Liver (tissue), 9 donors: ENCODE data around the gene CD300LB. TPM values are rescaled to one million over a fixed set of nuclear protein-coding genes. Genes with fewer than 3 reads are reported as not detected.

Experiments
- DNase-seq: peaks from one replicate; pipeline ENCODE4 v3.0.0-alpha.2; 2017; ENCODE audit warnings: low spot score
- H3K27ac ChIP-seq, 2 donors: one replicate each; pipeline ENCODE4 v1.7.0; 2013; ENCODE audit warnings: inconsistent platforms in 2 of 2, low read length in 2 of 2, control low read depth in 1 of 2, low read depth in 1 of 2, mild to moderate bottlenecking in 1 of 2
- H3K27me3 ChIP-seq, 4 donors: one replicate each; pipeline versions ENCODE4 v1.6.1 to v1.7.0; 2013; ENCODE audit warnings: low read length in 3 of 4, inconsistent platforms in 1 of 4, mild to moderate bottlenecking in 1 of 4, moderate library complexity in 1 of 4; ENCODE audit not compliant: control insufficient read depth in 4 of 4, insufficient read depth in 4 of 4
- H3K36me3 ChIP-seq, 4 donors: one replicate each; pipeline versions ENCODE4 v1.6.1 to v1.7.0; 2013; ENCODE audit warnings: low read length in 3 of 4, mild to moderate bottlenecking in 3 of 4, low read depth in 1 of 4, moderate library complexity in 1 of 4; ENCODE audit not compliant: control insufficient read depth in 4 of 4, insufficient read depth in 3 of 4
- H3K4me1 ChIP-seq, 4 donors: one replicate each; pipeline versions ENCODE4 v1.6.1 to v1.7.0; 2013; ENCODE audit warnings: low read length in 3 of 4, mild to moderate bottlenecking in 3 of 4, moderate library complexity in 1 of 4; ENCODE audit not compliant: control insufficient read depth in 4 of 4, insufficient read depth in 4 of 4
- H3K4me3 ChIP-seq, 3 donors: one replicate each; pipeline versions ENCODE4 v1.6.1 to v1.7.0; 2013; ENCODE audit warnings: low read length in 3 of 3, control low read depth in 1 of 3, low read depth in 1 of 3, mild to moderate bottlenecking in 1 of 3
- H3K9ac ChIP-seq, 2 donors: one replicate each; pipeline ENCODE4 v1.7.0; 2013; ENCODE audit warnings: low read length in 2 of 2, mild to moderate bottlenecking in 2 of 2, moderate library complexity in 2 of 2, control low read depth in 1 of 2, low read depth in 1 of 2
- H3K9me3 ChIP-seq, 4 donors: one replicate each; pipeline versions ENCODE4 v1.6.1 to v1.7.0; 2013; ENCODE audit warnings: low read length in 3 of 4; ENCODE audit not compliant: control insufficient read depth in 4 of 4
- ATF3 ChIP-seq: IDR thresholded peaks from 2 replicates; pipeline ENCODE4 v1.6.1; 2016; ENCODE audit warnings: antibody characterized with exemption
- EGR1 ChIP-seq, 2 donors: IDR thresholded peaks; 2 replicates each; pipeline ENCODE4 v1.6.1; 2016 to 2018; ENCODE audit warnings: antibody characterized with exemption in 2 of 2, low read depth in 2 of 2
- FOXA1 ChIP-seq: IDR thresholded peaks from 2 replicates; pipeline ENCODE4 v1.6.1; 2016; ENCODE audit warnings: antibody characterized with exemption
- FOXA2 ChIP-seq: IDR thresholded peaks from 2 replicates; pipeline ENCODE4 v1.6.1; 2016; ENCODE audit warnings: antibody characterized with exemption
- GABPA ChIP-seq, 2 donors: IDR thresholded peaks in 1 of 2; conservative IDR thresholded peaks in 1 of 2; 2 replicates each; pipeline ENCODE4 v1.6.1; 2016; ENCODE audit warnings: antibody characterized with exemption in 2 of 2, mild to moderate bottlenecking in 1 of 2, moderate library complexity in 1 of 2
- HNF4A ChIP-seq, 2 donors: conservative IDR thresholded peaks; 2 replicates each; pipeline ENCODE4 v1.6.1; 2016; ENCODE audit warnings: antibody characterized with exemption in 2 of 2, mild to moderate bottlenecking in 2 of 2
- HNF4G ChIP-seq: IDR thresholded peaks from 2 replicates; pipeline ENCODE4 v1.6.1; 2016; ENCODE audit warnings: antibody characterized with exemption
- JUND ChIP-seq, 2 donors: IDR thresholded peaks; 2 replicates each; pipeline ENCODE4 v1.6.1; 2016; ENCODE audit warnings: antibody characterized with exemption in 2 of 2
- MAX ChIP-seq: IDR thresholded peaks from 2 replicates; pipeline ENCODE4 v1.6.1; 2016; ENCODE audit warnings: antibody characterized with exemption
- RAD21 ChIP-seq, 2 donors: IDR thresholded peaks; 2 replicates each; pipeline ENCODE4 v1.6.1; 2016; ENCODE audit warnings: antibody characterized with exemption in 2 of 2, mild to moderate bottlenecking in 2 of 2
- REST ChIP-seq: IDR thresholded peaks from 2 replicates; pipeline ENCODE4 v1.6.1; 2016; ENCODE audit warnings: antibody characterized with exemption, mild to moderate bottlenecking
- RXRA ChIP-seq, 2 donors: IDR thresholded peaks; 2 replicates each; pipeline ENCODE4 v1.6.1; 2017 to 2018; ENCODE audit warnings: antibody characterized with exemption in 2 of 2, mild to moderate bottlenecking in 1 of 2
- SP1 ChIP-seq: IDR thresholded peaks from 2 replicates; pipeline ENCODE4 v1.6.1; 2018; ENCODE audit warnings: antibody characterized with exemption, mild to moderate bottlenecking
- TAF1 ChIP-seq: conservative IDR thresholded peaks from 2 replicates; pipeline ENCODE4 v1.6.1; 2016; ENCODE audit warnings: antibody characterized with exemption, mild to moderate bottlenecking
- YY1 ChIP-seq: IDR thresholded peaks from 2 replicates; pipeline ENCODE4 v1.6.1; 2016; ENCODE audit warnings: antibody characterized with exemption, mild to moderate bottlenecking
- ZBTB33 ChIP-seq: IDR thresholded peaks from 2 replicates; pipeline ENCODE4 v1.6.1; 2016; ENCODE audit warnings: antibody characterized with exemption
- WGBS: extraction: QIAGEN DNeasy Blood & Tissue Kit; methylation state at CpG from one replicate; pipeline ENCODE4 v1.1.7; 2013; 5-methylcytosine and 5-hydroxymethylcytosine counted together
- polyA plus RNA-seq, 2 donors: library from polyadenylated mRNA; stranded (reverse) in 1 of 2; unstranded in 1 of 2; fragments of 200-250 nt in 1 of 2; fragments of >200 nt in 1 of 2; fragmentation: Nextera tagmentation in 1 of 2; extraction: Ambion mirVana in 1 of 2; gene quantifications; one replicate each; pipeline versions ENCODE4 v1.2.1 to v1.2.3, GENCODE V29; 2013 to 2015
- total RNA-seq, 2 donors: library from RNA; depleted of rRNA; stranded (reverse); fragments of >200 nt; gene quantifications; one replicate each; pipeline ENCODE4 v1.2.3, GENCODE V29; 2014
- TF ChIP-seq, protein P1 (sequence below): fragments of 150-350 bp; IDR thresholded peaks from 2 replicates; pipeline ENCODE4 v1.5.1; 2017; ENCODE audit warnings: improper control_type of control experiment, low read depth, low read length; ENCODE audit not compliant: missing input control
- donor health status: healthy.
- donor health status: healthy.
- donor health status: healthy.
- donor health status: healthy.
- donor health status: healthy.

Gene CD300LB
- total and polyA plus RNA-seq, 4 donors, result 0.08 to 0.33 (median 0.09) TPM; not detected in 1

DNA sequence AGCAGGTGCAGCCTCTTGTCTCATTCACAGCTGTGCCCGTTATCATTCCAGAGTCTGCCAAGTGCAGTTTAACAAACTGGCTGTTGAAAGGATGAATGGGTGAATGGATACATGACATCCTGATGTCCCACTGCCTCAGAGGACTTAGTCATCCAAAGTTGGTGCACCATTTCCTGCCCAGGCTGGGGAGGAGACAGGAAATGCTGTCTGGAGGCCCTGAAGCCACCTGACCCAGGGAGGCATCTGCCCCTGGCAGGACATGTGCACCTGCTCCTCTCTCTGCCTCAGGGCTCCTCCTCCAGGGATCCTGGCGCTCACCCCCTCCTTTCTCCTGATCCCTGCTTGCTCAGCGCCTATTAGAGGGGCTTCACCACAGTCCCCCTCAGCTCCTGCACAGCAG lies 16.5 kb upstream of the CD300LB start:
- Histone ChIP-seq H3K4me3 (no peak overlapping the region), H3K27ac (no peak overlapping the region), H3K27me3 (no peaks in the 10 kb centered on the region), H3K9me3 (no peaks in the 10 kb centered on the region), H3K9ac (no peak overlapping the region), H3K4me1 (peaks cover 0 to 4% (median 0%) of the 10 kb centered on the region in 4 donors), H3K36me3 (no peaks in the 10 kb centered on the region)
- no peak for TF ChIP-seq GABPA (IDR thresholded peaks at IDR 0.05 in 1 of 2, conservative IDR thresholded peaks at IDR 0.05 in 1 of 2)
- TF ChIP-seq JUND (IDR thresholded peaks at IDR 0.05), result no peak
- TF ChIP-seq ATF3, result no peak
- no peak for TF ChIP-seq REST
- TF ChIP-seq RXRA (IDR thresholded peaks at IDR 0.05), result no peak
- TF ChIP-seq TAF1, result no peak
- TF ChIP-seq ZBTB33, result no peak
- TF ChIP-seq FOXA1, result no peak
- TF ChIP-seq FOXA2, result no peak
- TF ChIP-seq MAX, result no peak
- no peak for TF ChIP-seq HNF4G
- TF ChIP-seq HNF4A (conservative IDR thresholded peaks at IDR 0.05), result no peak
- no peak for TF ChIP-seq RAD21 (IDR thresholded peaks at IDR 0.05)
- no peak for TF ChIP-seq EGR1 (IDR thresholded peaks at IDR 0.05; ENCODE audit: low read depth in 2 of 2)
- no peak for TF ChIP-seq YY1
- no peak for TF ChIP-seq SP1
- DNase-seq, result no peak
- WGBS, result 81% methylated on average over 3 of the region's 3 CpGs

- DNase-seq, result no peak
Observed at GRCh38 chr17:74547264-74547663, 16.0 kb upstream of the CD300LB start.

More at GRCh38 chr17:74547264-74547663, 16.0 kb upstream of the CD300LB start:
- Histone ChIP-seq H3K27ac (no peak overlapping the region), H3K9me3 (no peaks in the 10 kb centered on the region), H3K36me3 (no peaks in the 10 kb centered on the region), H3K9ac (no peak overlapping the region), H3K4me1 (peaks cover 0 to 4% (median 0%) of the 10 kb centered on the region in 4 donors), H3K27me3 (no peaks in the 10 kb centered on the region), H3K4me3 (no peak overlapping the region)
- WGBS, result 92% methylated on average over 7 of the region's 7 CpGs
- TF ChIP-seq MAX, result no peak
- no peak for TF ChIP-seq ATF3
- no peak for TF ChIP-seq ZBTB33
- TF ChIP-seq FOXA2, result no peak
- TF ChIP-seq HNF4G, result no peak
- no peak for TF ChIP-seq FOXA1
- TF ChIP-seq RXRA (IDR thresholded peaks at IDR 0.05), result no peak
- no peak for TF ChIP-seq YY1
- no peak for TF ChIP-seq REST
- TF ChIP-seq TAF1, result no peak
- TF ChIP-seq SP1, result no peak
- TF ChIP-seq HNF4A (conservative IDR thresholded peaks at IDR 0.05), result no peak
- TF ChIP-seq, protein P1, sequence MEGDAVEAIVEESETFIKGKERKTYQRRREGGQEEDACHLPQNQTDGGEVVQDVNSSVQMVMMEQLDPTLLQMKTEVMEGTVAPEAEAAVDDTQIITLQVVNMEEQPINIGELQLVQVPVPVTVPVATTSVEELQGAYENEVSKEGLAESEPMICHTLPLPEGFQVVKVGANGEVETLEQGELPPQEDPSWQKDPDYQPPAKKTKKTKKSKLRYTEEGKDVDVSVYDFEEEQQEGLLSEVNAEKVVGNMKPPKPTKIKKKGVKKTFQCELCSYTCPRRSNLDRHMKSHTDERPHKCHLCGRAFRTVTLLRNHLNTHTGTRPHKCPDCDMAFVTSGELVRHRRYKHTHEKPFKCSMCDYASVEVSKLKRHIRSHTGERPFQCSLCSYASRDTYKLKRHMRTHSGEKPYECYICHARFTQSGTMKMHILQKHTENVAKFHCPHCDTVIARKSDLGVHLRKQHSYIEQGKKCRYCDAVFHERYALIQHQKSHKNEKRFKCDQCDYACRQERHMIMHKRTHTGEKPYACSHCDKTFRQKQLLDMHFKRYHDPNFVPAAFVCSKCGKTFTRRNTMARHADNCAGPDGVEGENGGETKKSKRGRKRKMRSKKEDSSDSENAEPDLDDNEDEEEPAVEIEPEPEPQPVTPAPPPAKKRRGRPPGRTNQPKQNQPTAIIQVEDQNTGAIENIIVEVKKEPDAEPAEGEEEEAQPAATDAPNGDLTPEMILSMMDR, result no peak
- TF ChIP-seq JUND (IDR thresholded peaks at IDR 0.05), result no peak
